Measurements from ENCODE around the gene TMC8. TPM values are rescaled to one million over a fixed set of nuclear protein-coding genes. Genes with fewer than 3 reads are reported as not detected.

The TMC8 gene
- total and polyA plus RNA-seq, 2 of the 8 experiments (the other 6 are each of a cell fraction or from before 2014, with no cell fraction given), result 1.00 to 2.8 TPM

DNA sequence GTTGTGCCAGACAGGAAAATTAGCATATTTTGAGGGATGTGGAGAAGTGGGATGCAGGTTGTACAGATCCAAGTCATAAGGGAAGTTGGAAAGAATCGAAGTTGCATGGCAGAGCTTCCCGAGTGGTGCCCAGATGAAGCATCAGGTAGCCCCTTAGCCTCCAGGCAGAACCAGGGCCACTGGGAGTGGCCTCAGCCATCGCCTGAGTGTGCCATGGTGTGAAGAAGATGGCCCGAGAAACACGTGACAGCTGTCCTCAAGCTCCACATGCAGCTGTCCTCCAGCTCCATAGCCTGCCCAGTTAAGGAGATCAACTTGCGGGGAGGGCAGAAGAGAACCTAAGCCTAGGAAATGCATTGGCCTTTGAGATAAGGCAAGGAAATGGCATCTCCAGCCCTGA, 35.5 kb upstream of the TMC8 start (continued):
- TF ChIP-seq, protein P1, sequence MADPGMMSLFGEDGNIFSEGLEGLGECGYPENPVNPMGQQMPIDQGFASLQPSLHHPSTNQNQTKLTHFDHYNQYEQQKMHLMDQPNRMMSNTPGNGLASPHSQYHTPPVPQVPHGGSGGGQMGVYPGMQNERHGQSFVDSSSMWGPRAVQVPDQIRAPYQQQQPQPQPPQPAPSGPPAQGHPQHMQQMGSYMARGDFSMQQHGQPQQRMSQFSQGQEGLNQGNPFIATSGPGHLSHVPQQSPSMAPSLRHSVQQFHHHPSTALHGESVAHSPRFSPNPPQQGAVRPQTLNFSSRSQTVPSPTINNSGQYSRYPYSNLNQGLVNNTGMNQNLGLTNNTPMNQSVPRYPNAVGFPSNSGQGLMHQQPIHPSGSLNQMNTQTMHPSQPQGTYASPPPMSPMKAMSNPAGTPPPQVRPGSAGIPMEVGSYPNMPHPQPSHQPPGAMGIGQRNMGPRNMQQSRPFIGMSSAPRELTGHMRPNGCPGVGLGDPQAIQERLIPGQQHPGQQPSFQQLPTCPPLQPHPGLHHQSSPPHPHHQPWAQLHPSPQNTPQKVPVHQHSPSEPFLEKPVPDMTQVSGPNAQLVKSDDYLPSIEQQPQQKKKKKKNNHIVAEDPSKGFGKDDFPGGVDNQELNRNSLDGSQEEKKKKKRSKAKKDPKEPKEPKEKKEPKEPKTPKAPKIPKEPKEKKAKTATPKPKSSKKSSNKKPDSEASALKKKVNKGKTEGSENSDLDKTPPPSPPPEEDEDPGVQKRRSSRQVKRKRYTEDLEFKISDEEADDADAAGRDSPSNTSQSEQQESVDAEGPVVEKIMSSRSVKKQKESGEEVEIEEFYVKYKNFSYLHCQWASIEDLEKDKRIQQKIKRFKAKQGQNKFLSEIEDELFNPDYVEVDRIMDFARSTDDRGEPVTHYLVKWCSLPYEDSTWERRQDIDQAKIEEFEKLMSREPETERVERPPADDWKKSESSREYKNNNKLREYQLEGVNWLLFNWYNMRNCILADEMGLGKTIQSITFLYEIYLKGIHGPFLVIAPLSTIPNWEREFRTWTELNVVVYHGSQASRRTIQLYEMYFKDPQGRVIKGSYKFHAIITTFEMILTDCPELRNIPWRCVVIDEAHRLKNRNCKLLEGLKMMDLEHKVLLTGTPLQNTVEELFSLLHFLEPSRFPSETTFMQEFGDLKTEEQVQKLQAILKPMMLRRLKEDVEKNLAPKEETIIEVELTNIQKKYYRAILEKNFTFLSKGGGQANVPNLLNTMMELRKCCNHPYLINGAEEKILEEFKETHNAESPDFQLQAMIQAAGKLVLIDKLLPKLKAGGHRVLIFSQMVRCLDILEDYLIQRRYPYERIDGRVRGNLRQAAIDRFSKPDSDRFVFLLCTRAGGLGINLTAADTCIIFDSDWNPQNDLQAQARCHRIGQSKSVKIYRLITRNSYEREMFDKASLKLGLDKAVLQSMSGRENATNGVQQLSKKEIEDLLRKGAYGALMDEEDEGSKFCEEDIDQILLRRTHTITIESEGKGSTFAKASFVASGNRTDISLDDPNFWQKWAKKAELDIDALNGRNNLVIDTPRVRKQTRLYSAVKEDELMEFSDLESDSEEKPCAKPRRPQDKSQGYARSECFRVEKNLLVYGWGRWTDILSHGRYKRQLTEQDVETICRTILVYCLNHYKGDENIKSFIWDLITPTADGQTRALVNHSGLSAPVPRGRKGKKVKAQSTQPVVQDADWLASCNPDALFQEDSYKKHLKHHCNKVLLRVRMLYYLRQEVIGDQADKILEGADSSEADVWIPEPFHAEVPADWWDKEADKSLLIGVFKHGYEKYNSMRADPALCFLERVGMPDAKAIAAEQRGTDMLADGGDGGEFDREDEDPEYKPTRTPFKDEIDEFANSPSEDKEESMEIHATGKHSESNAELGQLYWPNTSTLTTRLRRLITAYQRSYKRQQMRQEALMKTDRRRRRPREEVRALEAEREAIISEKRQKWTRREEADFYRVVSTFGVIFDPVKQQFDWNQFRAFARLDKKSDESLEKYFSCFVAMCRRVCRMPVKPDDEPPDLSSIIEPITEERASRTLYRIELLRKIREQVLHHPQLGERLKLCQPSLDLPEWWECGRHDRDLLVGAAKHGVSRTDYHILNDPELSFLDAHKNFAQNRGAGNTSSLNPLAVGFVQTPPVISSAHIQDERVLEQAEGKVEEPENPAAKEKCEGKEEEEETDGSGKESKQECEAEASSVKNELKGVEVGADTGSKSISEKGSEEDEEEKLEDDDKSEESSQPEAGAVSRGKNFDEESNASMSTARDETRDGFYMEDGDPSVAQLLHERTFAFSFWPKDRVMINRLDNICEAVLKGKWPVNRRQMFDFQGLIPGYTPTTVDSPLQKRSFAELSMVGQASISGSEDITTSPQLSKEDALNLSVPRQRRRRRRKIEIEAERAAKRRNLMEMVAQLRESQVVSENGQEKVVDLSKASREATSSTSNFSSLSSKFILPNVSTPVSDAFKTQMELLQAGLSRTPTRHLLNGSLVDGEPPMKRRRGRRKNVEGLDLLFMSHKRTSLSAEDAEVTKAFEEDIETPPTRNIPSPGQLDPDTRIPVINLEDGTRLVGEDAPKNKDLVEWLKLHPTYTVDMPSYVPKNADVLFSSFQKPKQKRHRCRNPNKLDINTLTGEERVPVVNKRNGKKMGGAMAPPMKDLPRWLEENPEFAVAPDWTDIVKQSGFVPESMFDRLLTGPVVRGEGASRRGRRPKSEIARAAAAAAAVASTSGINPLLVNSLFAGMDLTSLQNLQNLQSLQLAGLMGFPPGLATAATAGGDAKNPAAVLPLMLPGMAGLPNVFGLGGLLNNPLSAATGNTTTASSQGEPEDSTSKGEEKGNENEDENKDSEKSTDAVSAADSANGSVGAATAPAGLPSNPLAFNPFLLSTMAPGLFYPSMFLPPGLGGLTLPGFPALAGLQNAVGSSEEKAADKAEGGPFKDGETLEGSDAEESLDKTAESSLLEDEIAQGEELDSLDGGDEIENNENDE (IDR thresholded peaks at IDR 0.05; ENCODE audit: insufficient replicate concordance, low read length), result no peak

All from H1 (cell line).